ENCODE measurements around the gene ACSF3. TPM values are rescaled to one million over a fixed set of nuclear protein-coding genes. Genes with fewer than 3 reads are reported as not detected.

The ACSF3 gene
- total RNA-seq, 1 experiment from 2014 or later, result 54.9 TPM

GRCh38 chr16:89061590-89062380 is 31.9 kb upstream of the ACSF3 start:
- Mint-ChIP-seq H3K27ac (ENCODE audit: unreplicated experiment) (no peak overlapping the region), H3K4me3 (ENCODE audit: low read depth, unreplicated experiment) (no peak overlapping the region), H3K4me1 (ENCODE audit: low read depth, unreplicated experiment) (no peaks in the 10 kb centered on the region), H3K9me3 (ENCODE audit: low read depth, unreplicated experiment) (no peaks in the 10 kb centered on the region), H3K27me3 (ENCODE audit: unreplicated experiment) (peaks cover 61% of the 10 kb centered on the region), H3K36me3 (ENCODE audit: insufficient read depth, unreplicated experiment) (peaks cover 11% of the 10 kb centered on the region)
- CTCF ChIA-PET, result interaction anchor here (1.8 kb wide), 1 partner anchor 9 kb away, joined by 5 read pairs; no protein-coding TSS in a partner anchor
- intact Hi-C loops (cut with micrococcal nuclease; ENCODE audit: unreplicated experiment), result no loop called here
- TF ChIP-seq, protein P1, sequence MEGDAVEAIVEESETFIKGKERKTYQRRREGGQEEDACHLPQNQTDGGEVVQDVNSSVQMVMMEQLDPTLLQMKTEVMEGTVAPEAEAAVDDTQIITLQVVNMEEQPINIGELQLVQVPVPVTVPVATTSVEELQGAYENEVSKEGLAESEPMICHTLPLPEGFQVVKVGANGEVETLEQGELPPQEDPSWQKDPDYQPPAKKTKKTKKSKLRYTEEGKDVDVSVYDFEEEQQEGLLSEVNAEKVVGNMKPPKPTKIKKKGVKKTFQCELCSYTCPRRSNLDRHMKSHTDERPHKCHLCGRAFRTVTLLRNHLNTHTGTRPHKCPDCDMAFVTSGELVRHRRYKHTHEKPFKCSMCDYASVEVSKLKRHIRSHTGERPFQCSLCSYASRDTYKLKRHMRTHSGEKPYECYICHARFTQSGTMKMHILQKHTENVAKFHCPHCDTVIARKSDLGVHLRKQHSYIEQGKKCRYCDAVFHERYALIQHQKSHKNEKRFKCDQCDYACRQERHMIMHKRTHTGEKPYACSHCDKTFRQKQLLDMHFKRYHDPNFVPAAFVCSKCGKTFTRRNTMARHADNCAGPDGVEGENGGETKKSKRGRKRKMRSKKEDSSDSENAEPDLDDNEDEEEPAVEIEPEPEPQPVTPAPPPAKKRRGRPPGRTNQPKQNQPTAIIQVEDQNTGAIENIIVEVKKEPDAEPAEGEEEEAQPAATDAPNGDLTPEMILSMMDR (IDR thresholded peaks at IDR 0.05; ENCODE audit: unreplicated experiment), result no peak
- DNase-seq, result no peak
- no TSS peak for BruUV-seq (replicated peaks)

- Mint-ChIP-seq H3K27me3 (ENCODE audit: unreplicated experiment) (peaks cover 52% of the 10 kb centered on the region), H3K27ac (ENCODE audit: unreplicated experiment) (no peak overlapping the region), H3K9me3 (ENCODE audit: low read depth, unreplicated experiment) (no peaks in the 10 kb centered on the region), H3K4me3 (ENCODE audit: low read depth, unreplicated experiment) (no peak overlapping the region), H3K36me3 (ENCODE audit: insufficient read depth, unreplicated experiment) (peaks cover 5% of the 10 kb centered on the region), H3K4me1 (ENCODE audit: low read depth, unreplicated experiment) (no peaks in the 10 kb centered on the region)
- intact Hi-C loops (cut with micrococcal nuclease; ENCODE audit: unreplicated experiment), result no loop called here
- CTCF ChIA-PET, result interaction anchor here (0.6 to 1.8 kb wide), 2 partner anchors 10 to 75 kb away, joined by 3 to 5 read pairs; no protein-coding TSS in a partner anchor
- BruUV-seq (replicated peaks), result no TSS peak
- no peak for DNase-seq
- TF ChIP-seq, protein P1 (IDR thresholded peaks at IDR 0.05; ENCODE audit: unreplicated experiment), result no peak
These were observed 31.0 kb upstream of the ACSF3 start for GRCh38 chr16:89062389-89063345.

DNA sequence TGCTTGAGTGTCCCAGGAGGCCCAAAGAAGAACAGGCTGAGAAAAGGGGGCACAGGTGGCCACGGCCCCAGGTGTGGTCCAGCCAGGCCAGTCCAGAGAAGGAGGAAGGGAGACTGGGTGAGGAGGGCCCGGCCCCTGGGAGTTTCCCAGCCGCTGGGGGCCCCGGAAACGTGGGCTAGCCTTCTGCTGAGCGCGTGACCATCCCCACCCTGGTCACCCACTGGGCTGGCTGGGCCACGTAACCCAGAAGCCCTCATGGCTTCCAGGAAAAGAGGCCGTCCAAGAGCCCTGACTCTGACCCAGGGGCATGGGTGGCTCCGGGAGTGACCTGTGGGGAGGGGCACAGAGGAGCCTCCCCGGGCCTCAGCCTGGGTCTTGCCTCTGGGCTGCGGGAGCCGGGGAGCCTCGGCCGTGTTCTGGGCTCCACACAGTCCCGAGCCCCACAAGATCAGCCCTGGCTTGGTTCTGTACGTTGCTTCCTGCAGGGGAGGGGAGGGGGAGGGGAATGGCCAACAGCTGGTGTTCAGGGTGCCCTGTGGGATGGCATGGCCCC is 29.8 kb upstream of the ACSF3 start:
- TF ChIP-seq, protein P1 (IDR thresholded peaks at IDR 0.05; ENCODE audit: unreplicated experiment), result no peak
- H3K27me3 Mint-ChIP-seq (ENCODE audit: unreplicated experiment), result peaks cover 41% of the 10 kb centered on the region
- intact Hi-C loops (cut with micrococcal nuclease; ENCODE audit: unreplicated experiment), result no loop called here
- H3K4me3 Mint-ChIP-seq (ENCODE audit: low read depth, unreplicated experiment), result no peak overlapping the region
- CTCF ChIA-PET, result no interaction called here
- DNase-seq, result no peak
- H3K9me3 Mint-ChIP-seq (ENCODE audit: low read depth, unreplicated experiment), result no peaks in the 10 kb centered on the region
- H3K36me3 Mint-ChIP-seq (ENCODE audit: insufficient read depth, unreplicated experiment), result no peaks in the 10 kb centered on the region
- no peak overlapping the region for H3K27ac Mint-ChIP-seq (ENCODE audit: unreplicated experiment)
- no TSS peak for BruUV-seq (replicated peaks)
- no peaks in the 10 kb centered on the region for H3K4me1 Mint-ChIP-seq (ENCODE audit: low read depth, unreplicated experiment)

GRCh38 chr16:89064606-89065457 is 28.8 kb upstream of the ACSF3 start:
- no peaks in the 10 kb centered on the region for H3K4me1 Mint-ChIP-seq (ENCODE audit: low read depth, unreplicated experiment)
- TF ChIP-seq, protein P1 (IDR thresholded peaks at IDR 0.05; ENCODE audit: unreplicated experiment), result no peak
- no peak overlapping the region for H3K27ac Mint-ChIP-seq (ENCODE audit: unreplicated experiment)
- H3K9me3 Mint-ChIP-seq (ENCODE audit: low read depth, unreplicated experiment), result no peaks in the 10 kb centered on the region
- no TSS peak for BruUV-seq (replicated peaks)
- no peak overlapping the region for H3K4me3 Mint-ChIP-seq (ENCODE audit: low read depth, unreplicated experiment)
- no peaks in the 10 kb centered on the region for H3K36me3 Mint-ChIP-seq (ENCODE audit: insufficient read depth, unreplicated experiment)
- intact Hi-C loops (cut with micrococcal nuclease; ENCODE audit: unreplicated experiment), result no loop called here
- CTCF ChIA-PET, result no interaction called here
- H3K27me3 Mint-ChIP-seq (ENCODE audit: unreplicated experiment), result peaks cover 31% of the 10 kb centered on the region
- no peak for DNase-seq

All from Calu3 (cell line).